CD4-positive, alpha-beta T cell treated with Interleukin-6 for 4 hours (primary cell): Measurements from ENCODE around the gene RAPGEF4.

ENCODE experiments used
- DNase-seq: peaks from one replicate; pipeline ENCODE4 v3.0.0-alpha.2; 2020; ENCODE audit warnings: mixed read lengths

Gene RAPGEF4

DNA sequence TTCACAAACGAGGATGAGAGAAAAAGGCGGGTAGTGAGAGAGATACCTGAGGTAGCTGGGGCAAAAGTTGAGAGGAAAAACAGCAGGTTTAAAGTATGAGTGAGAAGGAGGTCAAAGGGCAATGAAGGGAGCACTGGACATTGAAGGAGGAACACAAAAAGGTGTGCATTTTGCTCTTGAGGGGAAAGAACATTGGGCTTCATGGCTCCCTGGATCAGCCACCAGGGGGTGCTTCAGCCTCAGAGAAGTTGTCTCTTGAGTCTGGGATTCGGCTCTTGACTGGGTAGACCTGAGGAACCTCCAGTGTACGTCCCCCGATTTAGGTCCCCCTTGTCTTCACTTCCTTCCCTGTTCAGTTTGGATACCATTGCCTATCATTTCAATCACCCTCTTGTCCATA is 128.5 kb downstream of the RAPGEF4 start:
- DNase-seq = peak; percentile 58

DNA sequence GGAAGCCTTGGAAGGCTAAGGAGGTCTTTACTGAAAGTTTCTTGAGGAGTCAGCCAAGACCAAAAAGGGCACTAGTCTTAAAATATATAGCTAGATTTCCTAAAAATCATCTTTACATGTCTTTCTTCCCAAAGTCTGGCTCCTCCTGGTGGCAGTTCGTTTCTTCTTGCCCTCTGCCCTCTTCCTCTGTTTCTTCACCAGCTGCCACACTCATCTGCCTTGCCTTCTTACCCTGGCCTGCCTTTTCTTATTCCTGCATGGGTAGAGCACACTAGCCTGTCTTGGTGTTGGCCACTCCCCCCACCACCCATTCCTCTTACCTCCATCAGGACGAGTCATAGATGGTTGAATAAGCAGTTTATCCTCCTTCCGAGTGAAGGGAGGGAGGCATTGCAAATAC is 129.8 kb downstream of the RAPGEF4 start:
- no peak for DNase-seq

DNA sequence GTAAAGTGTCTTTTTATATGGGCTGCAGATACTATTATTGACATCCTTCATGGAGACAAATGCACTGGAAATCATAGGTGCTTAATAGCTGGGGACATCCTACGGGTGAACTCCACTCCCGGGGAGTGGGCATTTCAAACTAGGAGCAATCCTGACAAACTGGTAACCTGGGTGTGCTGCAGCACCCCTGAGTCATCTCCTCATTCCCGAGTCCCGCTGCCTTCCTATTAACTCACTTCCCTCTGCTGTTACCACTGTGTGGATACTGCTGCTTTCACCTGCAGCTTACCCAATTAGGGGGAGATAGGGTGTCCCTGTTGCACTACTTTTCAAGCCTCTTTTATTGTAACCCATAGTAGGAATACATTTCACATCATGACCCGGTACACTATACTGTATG is 134.2 kb downstream of the RAPGEF4 start:
- no peak for DNase-seq

DNA sequence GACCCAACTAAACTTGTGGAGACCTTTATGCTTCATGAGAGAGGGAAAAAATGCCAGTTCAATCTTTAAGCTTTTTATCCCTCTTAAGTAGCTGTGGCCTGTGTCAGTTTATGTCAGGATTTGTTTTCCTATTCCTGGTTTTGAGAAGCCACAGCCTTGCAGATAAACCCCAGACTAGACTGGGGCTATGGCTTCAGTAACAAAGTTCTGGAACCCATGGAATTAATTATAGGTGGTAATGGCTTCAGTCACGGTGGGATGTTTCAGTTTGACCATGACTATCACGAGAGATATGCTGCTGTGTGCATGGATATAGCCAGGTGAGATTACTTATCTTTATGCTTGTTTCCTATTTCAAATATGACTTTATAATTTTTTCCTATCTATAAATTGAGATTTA is 134.8 kb downstream of the RAPGEF4 start:
- DNase-seq = no peak

DNA sequence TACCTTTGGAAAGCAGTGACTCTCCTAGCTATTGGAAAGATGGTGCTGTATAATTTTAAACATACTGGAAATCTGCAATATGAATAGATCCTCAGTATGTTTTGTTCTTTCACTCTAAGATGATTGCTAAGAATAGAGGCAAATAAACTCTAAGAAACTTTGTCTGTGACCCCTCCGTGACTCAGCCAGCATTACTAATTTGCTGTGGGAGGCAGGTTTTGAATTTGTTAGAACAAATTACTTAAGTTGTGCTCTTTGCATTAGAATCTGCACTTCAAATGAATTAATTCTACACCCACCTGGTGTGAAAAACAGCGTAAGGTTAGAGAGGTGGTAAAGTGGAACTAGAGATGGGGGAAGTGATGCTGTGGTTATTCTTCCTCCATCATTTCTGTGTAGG is 142.2 kb downstream of the RAPGEF4 start:
- no peak for DNase-seq

DNA sequence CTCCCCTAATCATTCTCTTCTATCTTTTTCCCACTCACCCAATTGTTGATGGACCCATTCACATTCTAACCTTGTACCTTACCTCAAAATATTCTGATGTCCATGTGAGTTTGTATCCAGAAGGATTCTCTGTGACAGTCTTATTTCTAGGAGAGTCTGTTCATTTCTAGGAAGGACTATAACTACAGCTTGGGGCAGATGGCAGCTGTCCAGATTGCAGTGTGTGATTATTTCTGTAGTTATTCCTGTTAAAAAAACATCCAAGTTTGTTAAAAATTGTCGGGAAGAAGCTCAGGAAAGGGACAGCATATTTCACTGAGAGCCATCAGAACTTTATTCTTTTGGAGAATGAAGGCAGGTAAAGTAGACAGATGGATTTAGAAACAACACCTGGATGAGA is 142.6 kb downstream of the RAPGEF4 start:
- no peak for DNase-seq

DNA sequence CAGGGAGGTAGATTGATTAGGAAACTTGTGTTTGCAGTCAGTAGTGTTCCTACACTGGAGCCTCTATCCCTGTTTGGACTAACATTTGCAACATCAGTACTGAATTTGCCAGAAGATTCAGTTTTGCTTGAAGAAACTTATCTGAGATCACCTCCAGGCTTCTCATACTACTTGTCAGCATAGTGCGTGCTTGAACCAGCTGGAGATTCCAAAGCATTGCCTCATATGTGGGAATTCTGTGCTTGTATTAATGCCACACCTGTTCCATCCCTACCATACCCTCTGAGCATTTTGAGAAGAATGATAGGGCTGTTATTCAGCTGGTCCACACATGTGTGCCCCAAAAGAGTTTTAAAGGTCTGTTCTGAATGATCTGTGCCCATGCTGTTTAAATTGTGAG is 148.7 kb downstream of the RAPGEF4 start:
- DNase-seq = no peak

DNA sequence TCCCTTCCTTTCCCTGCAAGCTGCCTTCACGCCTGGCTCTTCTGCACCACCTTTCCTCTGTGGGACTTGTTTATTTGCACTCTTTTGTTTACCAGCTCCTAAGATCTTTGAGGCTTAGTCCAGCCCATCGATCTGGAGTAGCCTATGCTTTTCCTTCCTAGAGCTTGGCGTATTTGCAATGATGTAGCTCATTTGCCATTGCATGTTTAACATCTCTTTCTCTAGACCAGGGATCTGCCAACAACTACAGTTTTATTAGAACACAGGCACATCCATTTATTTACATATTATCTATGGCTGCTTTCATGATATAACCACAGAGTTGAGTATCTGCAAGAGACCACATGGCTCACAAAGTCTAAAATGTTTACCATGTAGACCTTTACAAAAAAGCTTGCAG is 150.4 kb downstream of the RAPGEF4 start:
- DNase-seq = no peak

DNA sequence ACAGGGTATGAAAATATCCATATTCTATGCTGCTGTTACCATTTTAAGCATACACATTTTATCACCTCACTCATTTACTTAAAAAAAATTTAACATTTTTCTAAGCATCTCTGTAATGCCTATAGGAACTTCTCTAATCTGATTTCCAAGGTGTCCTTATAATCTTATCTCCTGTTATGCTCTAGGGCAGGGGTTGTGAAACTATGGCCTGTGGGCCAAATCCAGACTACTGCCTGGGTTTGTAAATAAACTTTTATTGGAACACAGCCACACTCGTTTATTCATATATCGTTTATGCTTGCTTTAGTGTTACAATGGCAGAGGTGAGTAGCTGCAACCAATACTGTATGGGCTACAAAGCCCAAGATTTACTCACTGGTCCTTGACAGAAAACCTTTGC is 151.6 kb downstream of the RAPGEF4 start:
- DNase-seq = no peak

DNA sequence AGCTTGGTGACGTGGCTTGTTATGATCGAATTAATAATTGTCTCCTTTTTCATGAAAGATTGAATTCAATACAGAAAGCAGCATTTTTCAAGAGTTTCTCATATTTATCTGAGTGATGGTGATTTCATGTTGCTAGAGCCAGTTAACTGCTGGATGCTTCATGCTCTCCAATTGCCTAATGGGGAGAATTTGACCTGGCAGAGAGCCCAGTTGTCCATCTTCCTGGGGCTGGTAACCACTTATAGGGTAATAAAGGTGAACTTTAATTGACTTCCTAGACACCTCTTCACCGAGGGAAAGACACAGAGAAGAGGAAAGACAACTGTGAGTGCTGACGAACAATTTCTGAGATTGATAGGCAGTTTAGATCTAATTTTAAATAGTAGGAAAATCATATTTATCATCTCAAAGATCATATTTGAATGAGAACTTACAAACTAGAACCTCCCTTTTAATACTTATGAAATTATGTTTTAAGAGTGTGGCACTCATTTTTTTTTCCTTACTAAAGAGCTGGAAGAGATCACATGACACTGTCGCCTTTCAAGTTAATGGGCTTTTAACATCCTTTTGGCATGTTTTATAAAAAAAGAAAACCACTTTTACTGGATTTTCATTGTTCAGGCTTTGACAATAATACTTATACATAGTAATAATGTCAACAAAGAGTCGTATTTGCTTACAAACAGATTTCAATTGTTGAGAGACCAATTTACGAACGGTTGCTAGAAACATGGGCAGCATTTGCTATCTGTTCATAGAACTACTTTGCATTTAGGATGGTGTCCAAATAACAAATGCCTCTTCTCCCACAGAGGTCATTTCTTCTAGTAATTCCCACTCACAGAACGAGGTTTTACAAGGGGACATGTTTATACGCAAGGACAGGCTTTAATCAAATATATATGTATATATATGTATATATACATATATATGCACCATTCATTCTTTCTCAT is 153.3 kb downstream of the RAPGEF4 start:
- DNase-seq = no peak

DNA sequence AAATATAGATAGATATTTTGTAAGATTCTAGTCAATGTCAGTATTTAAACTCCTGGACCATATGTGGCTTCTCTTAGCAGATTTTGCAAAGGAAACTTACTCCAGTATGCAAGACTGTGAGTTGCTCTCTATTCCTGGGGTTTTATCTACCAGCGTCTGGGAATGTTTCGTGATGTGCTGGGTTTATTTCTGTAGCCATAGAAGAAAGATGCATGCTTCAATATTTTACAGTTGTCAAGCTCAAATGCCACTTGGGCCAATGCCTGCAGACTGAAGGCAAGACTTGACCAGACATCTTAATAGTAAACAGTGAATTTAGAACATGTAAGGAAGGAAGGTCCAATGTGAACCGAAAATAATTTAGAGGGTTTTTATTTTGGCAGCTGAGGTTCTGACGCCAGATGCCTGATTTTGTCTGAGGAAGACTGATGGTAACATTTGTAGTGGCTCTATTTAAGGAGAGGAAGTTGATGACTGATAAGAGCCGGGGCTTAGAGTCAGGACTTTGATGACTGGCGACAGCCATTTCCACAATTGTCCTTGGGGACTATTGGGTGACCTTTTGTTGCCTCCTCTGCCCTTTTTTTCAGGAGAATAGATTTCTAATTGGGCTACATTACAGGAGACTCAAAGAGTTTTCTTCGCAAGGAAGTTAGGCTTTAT is 154.3 kb downstream of the RAPGEF4 start:
- DNase-seq = no peak

DNA sequence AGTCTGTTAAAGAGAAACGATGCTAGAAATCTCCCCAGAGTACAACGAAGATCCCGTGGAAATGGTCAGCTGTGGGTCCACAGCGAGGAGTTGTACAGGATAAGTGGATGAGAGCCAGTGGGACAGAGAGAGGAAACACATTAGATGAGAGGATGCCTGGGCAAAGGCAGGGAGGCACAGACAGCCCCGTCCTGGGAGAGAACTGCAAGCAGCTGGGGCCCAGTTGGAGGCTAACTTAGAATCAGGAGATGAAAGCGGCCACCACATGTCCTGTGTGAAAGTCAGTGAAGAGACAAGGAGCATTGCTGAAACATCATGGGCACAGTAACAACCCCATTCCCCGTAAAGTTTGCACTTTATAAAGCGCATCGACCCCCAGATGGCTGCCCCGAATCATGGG is 157.5 kb downstream of the RAPGEF4 start:
- no peak for DNase-seq

DNA sequence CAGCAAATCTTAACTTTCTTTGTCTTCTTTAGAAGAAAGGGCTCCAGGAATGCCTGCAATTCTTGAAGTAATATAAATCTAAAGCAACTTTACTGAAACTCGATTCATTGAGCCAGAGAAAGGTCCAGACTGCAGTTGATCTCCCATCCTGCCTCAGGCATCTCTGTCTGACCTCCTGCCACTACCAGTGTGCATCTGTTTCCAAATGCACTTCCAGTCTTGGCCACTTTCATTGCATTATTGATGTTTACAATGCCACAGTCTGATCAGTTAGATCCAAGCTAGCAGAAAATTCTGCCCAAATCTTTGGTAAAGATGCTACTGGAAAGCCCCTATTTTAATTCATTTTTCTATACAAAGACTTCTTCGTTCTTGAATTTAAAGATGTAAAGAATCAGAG is 158.0 kb downstream of the RAPGEF4 start:
- DNase-seq = no peak

DNA sequence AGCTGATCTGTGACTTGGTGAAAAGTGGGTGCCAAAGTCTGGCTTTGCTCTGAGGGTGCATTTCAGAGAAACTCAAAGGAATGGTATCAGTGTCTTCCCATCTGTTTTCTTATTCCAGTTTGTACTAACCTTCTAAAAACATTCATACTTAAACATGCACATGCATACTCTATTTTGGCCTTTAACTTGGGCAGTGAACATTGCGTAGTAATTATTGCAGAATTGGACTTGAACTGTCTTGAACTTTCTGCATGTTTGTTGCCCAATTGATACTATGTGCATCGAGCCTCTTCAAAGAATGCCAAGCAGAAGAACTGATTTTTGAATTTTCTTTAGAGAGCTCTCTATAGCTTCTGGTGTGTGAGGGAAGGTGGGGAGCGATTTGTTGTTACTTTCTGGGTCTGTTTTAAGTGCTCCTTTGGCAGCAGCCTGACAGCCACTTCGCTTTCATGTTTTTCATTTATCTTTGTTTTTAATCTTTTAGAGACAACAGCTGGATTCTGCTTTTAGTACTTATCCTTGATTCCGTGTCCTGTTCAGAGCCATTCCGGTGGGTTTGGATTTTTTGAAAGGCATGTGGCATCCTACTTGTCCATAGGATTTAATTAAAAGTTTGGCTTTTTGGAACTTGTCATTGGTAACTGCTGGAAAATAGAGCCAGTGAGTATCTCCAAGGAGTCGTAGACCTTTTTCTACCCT is 159.2 kb downstream of the RAPGEF4 start:
- no peak for DNase-seq

DNA sequence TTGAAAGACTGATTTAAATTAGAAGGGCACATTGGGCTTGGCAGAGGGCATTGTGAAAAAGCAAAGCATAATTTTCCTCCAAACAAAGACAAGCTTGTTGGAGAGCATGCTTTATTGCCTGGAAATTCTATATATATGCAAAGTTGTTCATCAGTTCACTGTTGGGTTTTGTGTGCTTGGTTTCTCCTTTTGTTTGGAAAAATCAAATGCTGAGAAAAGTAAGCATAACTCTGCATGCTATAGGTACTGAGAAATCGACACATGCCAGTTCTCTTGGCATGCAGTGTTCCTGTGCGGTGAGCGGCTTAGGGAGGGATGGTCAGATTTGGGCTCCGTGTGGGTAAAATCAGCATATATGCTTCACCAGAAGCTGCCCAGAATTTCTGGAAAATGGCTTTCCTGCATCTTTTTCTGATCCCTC is 161.0 kb downstream of the RAPGEF4 start:
- no peak for DNase-seq

DNA sequence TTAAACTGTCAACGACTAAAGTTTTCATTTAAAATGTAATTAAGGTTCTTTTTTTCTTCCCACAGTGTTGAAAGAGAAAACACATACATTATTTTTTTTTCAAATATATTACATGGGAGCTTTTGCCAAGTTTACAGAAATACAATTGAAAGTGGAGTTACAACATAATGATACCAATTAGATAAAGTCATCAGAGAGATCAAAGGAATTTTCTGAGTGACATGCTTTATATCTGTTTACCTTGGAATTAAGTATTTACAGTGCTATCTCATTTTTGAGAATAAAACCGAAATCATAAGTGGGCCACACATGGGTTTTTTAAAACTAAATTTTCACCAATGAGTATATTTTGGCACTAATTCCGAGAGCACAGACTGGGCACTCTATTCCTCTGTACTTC is 165.2 kb downstream of the RAPGEF4 start:
- DNase-seq = no peak

DNA sequence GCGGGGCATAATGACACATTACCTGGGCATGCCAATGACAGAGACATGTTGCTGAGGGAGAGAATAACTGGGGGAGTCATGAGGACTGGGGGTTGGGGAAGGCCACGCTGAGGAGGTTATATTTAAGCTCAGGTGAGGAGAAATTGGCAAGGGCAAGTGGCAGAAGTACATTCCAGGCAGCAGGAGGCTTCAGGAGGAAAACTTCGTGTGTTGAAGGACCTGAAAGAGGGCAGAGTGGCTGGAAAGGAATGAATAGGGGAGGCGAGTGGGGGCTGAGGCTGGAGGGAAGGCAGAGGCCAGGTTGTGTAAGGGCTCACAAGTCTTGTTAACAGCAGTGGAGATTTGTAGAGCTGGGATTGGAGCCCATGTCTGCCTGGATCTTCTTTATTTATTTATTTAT is 166.3 kb downstream of the RAPGEF4 start:
- no peak for DNase-seq

DNA sequence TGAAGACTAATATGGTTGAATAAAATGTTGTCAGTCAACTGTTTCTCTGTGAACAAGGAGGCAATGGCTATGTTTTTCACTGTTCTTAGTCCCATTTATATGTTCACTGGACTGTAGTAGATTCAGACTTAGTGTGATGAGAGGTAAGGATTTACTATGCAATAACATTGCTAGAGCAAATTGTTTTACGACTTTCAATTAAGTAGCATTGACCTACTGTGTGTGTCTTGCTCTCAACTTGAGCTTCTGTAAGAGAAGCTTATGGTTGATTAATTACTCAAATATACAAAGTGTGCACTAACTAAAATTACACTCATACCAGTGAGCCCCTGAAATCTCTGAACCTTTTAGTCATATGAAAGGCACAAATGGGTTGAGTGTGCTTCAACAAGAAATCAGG is 168.6 kb downstream of the RAPGEF4 start:
- no peak for DNase-seq

DNA sequence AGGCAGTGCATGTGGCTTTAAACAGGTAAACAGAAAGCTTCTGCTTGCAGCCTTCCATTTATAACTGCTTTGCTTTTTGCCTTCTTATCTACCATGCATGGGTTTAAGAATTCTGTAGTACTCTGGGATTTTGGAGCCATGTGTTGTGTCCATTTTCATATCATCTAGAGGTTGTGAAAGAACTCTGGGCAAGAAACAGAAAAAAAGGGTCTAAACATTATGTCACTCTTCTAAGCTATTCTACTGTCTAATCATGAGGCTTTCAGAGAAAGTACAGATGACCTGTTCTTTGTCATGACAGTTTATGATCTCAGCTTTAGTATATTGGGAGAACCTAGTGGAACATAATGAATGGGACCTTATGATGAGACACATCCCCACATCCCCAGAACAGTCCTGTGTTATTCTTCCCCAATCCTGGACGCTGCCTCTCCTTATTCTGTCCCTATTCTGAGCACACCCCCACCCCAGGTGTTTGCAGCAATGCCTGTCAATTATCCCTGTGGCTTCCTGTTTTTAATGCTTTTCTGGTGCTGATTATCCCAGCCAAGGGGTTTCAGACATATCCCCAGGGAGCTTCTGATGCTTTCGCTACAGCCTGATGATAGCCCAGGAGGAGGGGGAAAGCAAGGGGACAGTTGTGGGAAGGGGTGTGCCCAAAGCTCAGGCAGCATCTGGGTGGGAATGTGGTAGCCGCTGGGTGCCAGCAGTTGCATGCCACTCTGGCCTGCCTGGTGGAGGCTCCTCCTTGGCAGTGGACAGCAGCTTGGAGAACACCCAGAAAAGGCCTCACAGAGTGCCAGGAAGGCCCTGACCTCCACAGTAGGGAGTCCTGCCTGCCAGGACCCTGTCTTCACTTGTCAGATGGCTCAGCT is 170.5 kb downstream of the RAPGEF4 start:
- DNase-seq = no peak

DNA sequence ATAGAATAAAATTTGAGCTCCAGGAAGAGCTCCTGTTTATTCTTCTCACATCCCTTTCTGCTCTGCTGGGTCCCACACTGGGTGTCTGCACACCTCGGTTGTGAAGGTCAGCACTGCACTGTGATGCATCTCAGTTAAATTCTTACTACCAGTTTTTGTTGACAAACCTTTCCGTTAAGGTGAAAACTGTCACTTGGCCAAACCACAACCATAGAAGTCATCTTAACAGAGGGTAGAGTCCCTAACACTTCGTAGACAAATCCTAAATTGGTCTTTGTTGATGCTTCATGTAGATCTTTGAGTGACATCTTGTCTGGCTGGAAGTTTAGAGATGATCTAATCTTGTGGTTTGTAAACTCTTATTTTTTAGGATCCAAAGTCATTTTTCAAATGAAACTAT is 172.6 kb downstream of the RAPGEF4 start:
- no peak for DNase-seq

DNA sequence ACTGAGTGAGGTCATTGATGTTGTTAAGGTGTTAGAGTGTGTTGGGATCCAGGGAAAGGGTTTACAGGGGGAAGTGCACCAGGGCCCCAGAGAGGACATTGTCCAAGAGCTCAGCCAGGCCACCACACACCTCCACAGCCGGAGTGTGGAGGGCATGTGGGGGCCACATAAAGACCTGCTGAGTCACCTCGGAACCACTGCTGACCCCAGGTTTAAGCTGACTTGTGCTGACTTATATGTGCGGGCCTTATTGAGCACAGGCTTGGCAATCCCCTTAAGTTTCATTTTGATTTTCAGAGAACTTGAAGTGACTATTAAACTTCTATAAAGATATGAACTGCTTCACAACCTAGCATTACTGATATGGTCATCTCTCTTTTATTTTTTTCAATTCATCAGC is 173.8 kb downstream of the RAPGEF4 start:
- DNase-seq = no peak

DNA sequence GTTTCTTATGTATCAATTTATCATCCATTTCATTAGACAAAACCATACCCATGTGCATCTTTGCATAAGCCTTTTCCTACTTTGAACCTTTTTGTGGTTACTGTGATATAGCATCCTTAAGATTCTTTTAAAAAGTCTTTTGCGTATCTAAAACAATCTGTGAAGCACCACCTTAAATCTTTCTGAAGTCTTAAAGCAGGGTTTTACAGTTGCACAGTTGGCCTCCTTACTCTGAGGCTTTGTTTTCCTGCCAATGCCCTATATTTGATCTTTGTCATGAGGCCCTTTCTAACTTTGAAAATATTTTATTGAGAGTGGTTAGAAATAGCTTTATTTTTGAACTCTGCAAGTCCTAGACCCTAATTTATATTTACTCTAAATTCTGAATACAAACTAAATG is 176.6 kb downstream of the RAPGEF4 start:
- no peak for DNase-seq
